K562 (cell line): ENCODE data around the gene POLR2J. TPM values are rescaled to one million over a fixed set of nuclear protein-coding genes. Genes with fewer than 3 reads are reported as not detected.

Source experiments
- ATAC-seq: fragments of 200-7000 bp; cut with Tn5 transposase; 3 replicates; pipeline ENCODE4 v1.9.1; 2020; ENCODE audit warnings: moderate library complexity
- BruUV-seq: library from RNA; stranded (reverse); fragments of 400-500 nt; replicated peaks from 2 replicates; lab custom pipeline; 2021; lab: Mats Ljungman, UMichigan
- CTCF ChIA-PET: fragments of 300-600 bp; formaldehyde crosslinking; extraction: SDS; loops from one replicate; lab custom pipeline; 2021; ENCODE audit warnings: low intra/inter-chr PET ratio; lab: Yijun Ruan, JAX
- POLR2A ChIA-PET: fragments of 300-600, 350-650 bp; sonication (Branson Sonifier 250); formaldehyde crosslinking; extraction: SDS; loops from one replicate; lab custom pipeline; 2021; ENCODE audit warnings: antibody characterized with exemption, inconsistent platforms; lab: Yijun Ruan, JAX
- DNase-seq, 4 experiments: peaks; one replicate each; pipeline versions ENCODE4 v3.0.0 to v3.0.0-alpha.2; 2011 to 2018; ENCODE audit warnings: low spot score in 3 of 4, mixed read lengths in 3 of 4; ENCODE audit errors: extremely low read depth in 1 of 4
- FAIRE-seq: peaks from 2 replicates; lab custom pipeline; 2011; peaks lifted over from hg19 to GRCh38; lab: Jason Lieb, UNC
- H2AFZ ChIP-seq: 2 replicates; pipeline ENCODE4 v1.6.0; 2011; ENCODE audit warnings: low read depth, low read length, control low read depth, inconsistent platforms
- H3K27ac ChIP-seq: fragments of 200-600 bp; 3 replicates; pipeline ENCODE4 v1.8.0; 2011; ENCODE audit warnings: low read depth, mild to moderate bottlenecking, control low read depth, inconsistent platforms, low read length, moderate library complexity, mixed read lengths; ENCODE audit errors: extremely low read depth
- H3K27me3 ChIP-seq, 2 experiments: fragments of 300-600 bp in 1 of 2; 2 replicates in 1 of 2; 3 replicates in 1 of 2; pipeline versions ENCODE4 v1.6.0 to v1.8.0; 2011; ENCODE audit warnings: inconsistent platforms in 2 of 2, low read length in 2 of 2, mild to moderate bottlenecking in 1 of 2, mixed read lengths in 1 of 2, moderate library complexity in 1 of 2; ENCODE audit not compliant: control insufficient read depth in 2 of 2, insufficient read depth in 2 of 2
- H3K36me3 ChIP-seq: fragments of 300-600 bp; 3 replicates; pipeline ENCODE4 v1.8.0; 2011; ENCODE audit warnings: mild to moderate bottlenecking, low read length, inconsistent platforms; ENCODE audit not compliant: control insufficient read depth, insufficient read depth
- H3K4me1 ChIP-seq, 2 experiments: fragments of 200-600 bp in 1 of 2; replicated peaks in 1 of 2; 2 replicates in 1 of 2; 3 replicates in 1 of 2; pipeline versions ENCODE4 v1.5.1 to v1.8.0; 2011; ENCODE audit warnings: inconsistent platforms in 2 of 2, low read length in 2 of 2, mild to moderate bottlenecking in 1 of 2, mixed read lengths in 1 of 2, moderate library complexity in 1 of 2; ENCODE audit not compliant: control insufficient read depth in 2 of 2, insufficient read depth in 2 of 2
- H3K4me2 ChIP-seq: 2 replicates; pipeline ENCODE4 v1.6.1; 2011; ENCODE audit warnings: low read length, control low read depth, inconsistent platforms, mixed read lengths; ENCODE audit not compliant: insufficient read depth
- H3K4me3 ChIP-seq: fragments of 200-600 bp; sonication (generic), shearing (Covaris generic); 2 replicates; pipeline ENCODE4 v1.5.1; 2016; ENCODE audit warnings: control low read depth, inconsistent platforms
- H3K79me2 ChIP-seq: fragments of 200-600 bp; 3 replicates; pipeline ENCODE4 v1.8.0; 2011; ENCODE audit warnings: low read length, inconsistent platforms; ENCODE audit not compliant: control insufficient read depth, insufficient read depth
- H3K9ac ChIP-seq, 2 experiments: 2 replicates each; pipeline versions ENCODE4 v1.6.0 to v1.6.1; 2011; ENCODE audit warnings: low read depth in 2 of 2, low read length in 2 of 2, control low read depth in 1 of 2, inconsistent platforms in 1 of 2, mild to moderate bottlenecking in 1 of 2, mixed read lengths in 1 of 2; ENCODE audit not compliant: insufficient read depth in 1 of 2
- H3K9me1 ChIP-seq: one replicate; pipeline ENCODE4 v1.6.0; 2011; ENCODE audit warnings: inconsistent platforms, mild to moderate bottlenecking, low read length, moderate library complexity; ENCODE audit not compliant: control insufficient read depth, insufficient read depth
- H3K9me3 ChIP-seq: replicated peaks from 2 replicates; pipeline ENCODE4 v1.5.1; 2011; ENCODE audit warnings: low read depth, low read length, inconsistent platforms; ENCODE audit not compliant: control insufficient read depth, insufficient read depth
- H4K20me1 ChIP-seq: replicated peaks from 2 replicates; pipeline ENCODE4 v1.6.1; 2011; ENCODE audit warnings: low read length, inconsistent platforms, mixed read lengths; ENCODE audit not compliant: control insufficient read depth, insufficient read depth
- ARNT ChIP-seq, 2 experiments: fragments of 450-650 bp; IDR thresholded peaks; 2 replicates each; pipeline ENCODE4 v1.6.1; 2016; ENCODE audit warnings: mild to moderate bottlenecking in 1 of 2
- ATF7 ChIP-seq: fragments of 450-650 bp; IDR thresholded peaks from 2 replicates; pipeline ENCODE4 v1.7.1; 2014; ENCODE audit warnings: mild to moderate bottlenecking, moderate library complexity
- CHD1 ChIP-seq: fragments of 200-600 bp; sonication (generic); IDR thresholded peaks from one replicate; pipeline ENCODE4 v1.6.1; 2012; ENCODE audit warnings: mild to moderate bottlenecking, moderate library complexity, low read length, inconsistent platforms
- EWSR1 ChIP-seq: fragments of 450-650 bp; IDR thresholded peaks from 2 replicates; pipeline ENCODE4 v1.6.1; 2018; ENCODE audit warnings: borderline replicate concordance, mild to moderate bottlenecking, low read depth, moderate library complexity; ENCODE audit not compliant: partially characterized antibody
- KLF16 ChIP-seq: IDR thresholded peaks from 2 replicates; pipeline ENCODE4 v1.6.1; 2016; ENCODE audit warnings: antibody characterized with exemption
- KLF6 ChIP-seq: fragments of 250-450 bp; sonication (Bioruptor Pico); IDR thresholded peaks from 2 replicates; pipeline ENCODE4 v1.4.0; 2020; ENCODE audit warnings: mild to moderate bottlenecking, moderate library complexity, borderline replicate concordance
- MLLT1 ChIP-seq, 2 experiments: fragments of 450-650 bp; IDR thresholded peaks; 2 replicates each; pipeline ENCODE4 v1.6.1; 2016
- MTA1 ChIP-seq: fragments of 450-650 bp; IDR thresholded peaks from 2 replicates; pipeline ENCODE4 v1.6.1; 2017; ENCODE audit warnings: borderline replicate concordance
- MYC ChIP-seq, 2 experiments: fragments of 250-450 bp in 1 of 2; sonication (Bioruptor Pico) in 1 of 2; IDR thresholded peaks; 2 replicates each; pipeline versions ENCODE4 v1.5.1 to v1.6.1; 2012 to 2021; ENCODE audit warnings: low read depth in 2 of 2, borderline replicate concordance in 1 of 2, improper control_type of control experiment in 1 of 2, low read length in 1 of 2, mild to moderate bottlenecking in 1 of 2, moderate library complexity in 1 of 2
- NUFIP1 ChIP-seq: fragments of 450-650 bp; IDR thresholded peaks from 2 replicates; pipeline ENCODE4 v1.6.1; 2018; ENCODE audit not compliant: partially characterized antibody
- POLR2AphosphoS5 ChIP-seq: IDR thresholded peaks from 2 replicates; pipeline ENCODE4 v1.6.1; 2011; ENCODE audit warnings: mild to moderate bottlenecking, low read depth, low read length, moderate library complexity; ENCODE audit not compliant: control insufficient read depth, insufficient read depth
- PPARD ChIP-seq: fragments of 250-450 bp; sonication (Bioruptor Pico); IDR thresholded peaks from 2 replicates; pipeline ENCODE4 v1.8.0; 2022; ENCODE audit warnings: inconsistent platforms, mild to moderate bottlenecking, moderate library complexity
- RAD51 ChIP-seq: fragments of 450-650 bp; IDR thresholded peaks from 2 replicates; pipeline ENCODE4 v1.7.1; 2016; ENCODE audit warnings: low read depth, mild to moderate bottlenecking, borderline replicate concordance
- RNF2 ChIP-seq: sonication (generic); IDR thresholded peaks from 2 replicates; pipeline ENCODE4 v1.6.1; 2016
- RUNX1 ChIP-seq: sonication (generic); IDR thresholded peaks from 2 replicates; pipeline ENCODE4 v1.6.1; 2016; ENCODE audit warnings: antibody characterized with exemption, low read depth
- SETDB1 ChIP-seq: IDR thresholded peaks from one replicate; pipeline ENCODE4 v1.6.1; 2012; ENCODE audit warnings: low read length, control low read depth, inconsistent platforms
- THRA ChIP-seq: fragments of 450-650 bp; IDR thresholded peaks from 2 replicates; pipeline ENCODE4 v1.6.1; 2017; ENCODE audit warnings: mild to moderate bottlenecking, moderate library complexity
- TOE1 ChIP-seq, 2 experiments: fragments of 450-650 bp in 1 of 2; sonication (generic) in 1 of 2; formaldehyde crosslinking in 1 of 2; IDR thresholded peaks; 2 replicates each; pipeline versions ENCODE4 v1.7.1 to v1.8.0; 2016 to 2022; ENCODE audit warnings: borderline replicate concordance in 2 of 2, mild to moderate bottlenecking in 2 of 2, antibody characterized with exemption in 1 of 2, inconsistent platforms in 1 of 2, low read depth in 1 of 2, missing genetic modification reagents in 1 of 2, moderate library complexity in 1 of 2
- ZNF174 ChIP-seq: fragments of 250-450 bp; sonication (Bioruptor Pico); IDR thresholded peaks from 2 replicates; pipeline ENCODE4 v1.4.0; 2020; ENCODE audit warnings: mild to moderate bottlenecking
- ZNF184 ChIP-seq: sonication (generic); formaldehyde crosslinking; IDR thresholded peaks from 2 replicates; pipeline ENCODE4 v1.5.0; 2020; ENCODE audit warnings: missing genetic modification reagents
- ZNF511 ChIP-seq: sonication (generic); formaldehyde crosslinking; IDR thresholded peaks from 2 replicates; pipeline ENCODE4 v1.8.0; 2022; ENCODE audit warnings: mild to moderate bottlenecking, missing genetic modification reagents
- WGBS: fragments of 100-300 bp; shearing (Covaris generic); methylation state at CpG from one replicate; pipeline ENCODE4 v1.1.6; 2016; ENCODE audit warnings: low coverage, mixed read lengths; ENCODE audit not compliant: insufficient coverage; ENCODE audit errors: missing lambda C conversion rate; 5-methylcytosine and 5-hydroxymethylcytosine counted together
- in situ Hi-C: fragments of 300-500 bp; cut with MboI; formaldehyde crosslinking; loops from 4 replicates; pipeline ENCODE4 v1.15.0; 2018; ENCODE audit warnings: inconsistent platforms, mixed read lengths
- intact Hi-C: fragments of 100-400 bp; cut with micrococcal nuclease; formaldehyde crosslinking; loops from 2 replicates; pipeline ENCODE4 v1.14.2; 2022
- polyA plus RNA-seq, 8 experiments: library from polyadenylated mRNA; depleted of rRNA in 4 of 8; stranded (reverse) in 5 of 8; unstranded in 3 of 8; fragments of >200 nt; fragmentation: Nextera tagmentation in 2 of 8; fragmentation: Illumina TruSeq in 1 of 8; extraction: Ambion mirVana in 2 of 8; extraction: Trizol in 1 of 8; gene quantifications; 2 replicates each; pipeline versions ENCODE4 v1.2.1 to v1.2.3, GENCODE V29; 2011 to 2014; ENCODE audit warnings: inconsistent platforms in 1 of 8, missing spikeins in 1 of 8
- total RNA-seq, 7 experiments: library from RNA; depleted of rRNA in 6 of 7; stranded (reverse); fragments of >200 nt in 6 of 7; fragmentation: Illumina TruSeq in 2 of 7; extraction: Trizol in 2 of 7; gene quantifications; 2 replicates each; pipeline versions ENCODE4 v1.2.1 to v1.2.3, GENCODE V29; 2011 to 2021; ENCODE audit warnings: low replicate concordance in 1 of 7

The POLR2J gene
- total and polyA plus RNA-seq, 9 of the 15 experiments (the other 6 are each of a cell fraction or from before 2014, with no cell fraction given) = 32.3 to 220 (median 113) TPM

- Histone ChIP-seq H3K36me3 (peaks cover 25% of the 10 kb centered on the region; the same call in 2 of the 3 replicates), H3K79me2 (no peaks in the 10 kb centered on the region), H3K4me1 (peaks cover 30 to 69% of the 10 kb centered on the region in 2 experiments), H3K4me2 (0 out of 2 replicates have a peak overlapping the region, but pooled peaks have one; percentile 0), H3K9me1 (peaks cover 3% of the 10 kb centered on the region), H3K9ac (peak overlapping the region in 1 of 2 experiments; percentile 88; a peak in 2 of 4 replicates), H4K20me1 (no peaks in the 10 kb centered on the region; the same call in 1 of the 2 replicates), H3K9me3 (no peaks in the 10 kb centered on the region), H2AFZ (no peak overlapping the region), H3K4me3 (no peak overlapping the region), H3K27me3 (no peaks in the 10 kb centered on the region), H3K27ac (peak overlapping the region; percentile 41; the same call in 1 of the 3 replicates)
- ATAC-seq = no peak
- in situ Hi-C loops (no loop called here), intact Hi-C loops (no loop called here)
- no TSS peak for BruUV-seq
- POLR2A ChIA-PET = interaction anchor here (1.5 to 1.6 kb wide), 2 partner anchors 8 to 11 kb away, joined by 3 to 4 read pairs; no protein-coding TSS in a partner anchor
- CTCF ChIA-PET = no interaction called here
- DNase-seq = no peak
- no peak for FAIRE-seq
- WGBS = 43% methylated on average over 2 of the region's 2 CpGs
- no peak for TF ChIP-seq ARNT (IDR thresholded peaks at IDR 0.05)
- no peak for TF ChIP-seq RUNX1
- no peak for TF ChIP-seq PPARD (CRISPR knock-in tag)
- TF ChIP-seq ZNF174 = no peak
- TF ChIP-seq POLR2AphosphoS5 = no peak
- TF ChIP-seq ZNF511 (CRISPR knock-in tag) = no peak
- TF ChIP-seq ZNF184 (CRISPR knock-in tag) = no peak
- TF ChIP-seq KLF6 (CRISPR knock-in tag) = no peak
- peak; percentile 18 to 68; a peak in 1 of 4 replicates for TF ChIP-seq MLLT1 (IDR thresholded peaks at IDR 0.05)
- no peak for TF ChIP-seq EWSR1
- TF ChIP-seq RNF2 = no peak
- no peak for TF ChIP-seq SETDB1
- TF ChIP-seq TOE1 (IDR thresholded peaks at IDR 0.05; ENCODE audit: borderline replicate concordance) = 0 out of 2 replicates have a peak, but pooled peaks have one; percentile 37
- no peak for TF ChIP-seq TOE1 (CRISPR knock-in tag; IDR thresholded peaks at IDR 0.05; ENCODE audit: borderline replicate concordance, low read depth)
- no peak for TF ChIP-seq KLF16
- TF ChIP-seq THRA = no peak
- no peak for TF ChIP-seq CHD1
- no peak for TF ChIP-seq ATF7
- TF ChIP-seq MYC (IDR thresholded peaks at IDR 0.05; ENCODE audit: low read depth, low read length) = no peak
- TF ChIP-seq MYC (CRISPR knock-in tag; IDR thresholded peaks at IDR 0.05; ENCODE audit: borderline replicate concordance, low read depth) = no peak
- TF ChIP-seq RAD51 = no peak
- TF ChIP-seq NUFIP1 = no peak
- TF ChIP-seq MTA1 = peak; percentile 61
Observed at GRCh38 chr7:102445674-102446071, 33.0 kb downstream of the POLR2J start.
